Central memory CD8-positive, alpha-beta T cell (primary cell): ENCODE results near the gene SEPTIN10.

ENCODE experiments used
- ATAC-seq: fragments of 150-1000 bp; cut with Tn5 transposase; replicated peaks from 2 replicates; pipeline ENCODE4 v1.10.0; 2022; ENCODE audit warnings: mild to moderate bottlenecking, moderate FRiP score, moderate number of reproducible peaks; ENCODE audit not compliant: poor library complexity, severe bottlenecking; ENCODE audit errors: extremely low read depth
- DNase-seq, 2 donors: peaks; one replicate each; pipeline ENCODE4 v3.0.0; 2021; ENCODE audit warnings: low spot score in 2 of 2
- H3K27ac Mint-ChIP-seq: one replicate; pipeline ENCODE4 v1.8.0; 2022; ENCODE audit warnings: low read depth, mild to moderate bottlenecking, moderate library complexity, mixed read lengths
- H3K27me3 Mint-ChIP-seq: one replicate; pipeline ENCODE4 v1.8.0; 2022; ENCODE audit warnings: mixed read lengths
- H3K36me3 Mint-ChIP-seq: one replicate; pipeline ENCODE4 v1.8.0; 2022; ENCODE audit warnings: mild to moderate bottlenecking, moderate library complexity, mixed read lengths; ENCODE audit not compliant: insufficient read depth
- H3K4me1 Mint-ChIP-seq: one replicate; pipeline ENCODE4 v1.8.0; 2022; ENCODE audit warnings: mixed read lengths
- H3K4me3 Mint-ChIP-seq: one replicate; pipeline ENCODE4 v1.8.0; 2022; ENCODE audit warnings: mild to moderate bottlenecking, moderate library complexity, mixed read lengths
- H3K9me3 Mint-ChIP-seq: one replicate; pipeline ENCODE4 v1.8.0; 2022; ENCODE audit warnings: mixed read lengths

SEPTIN10 gene

DNA sequence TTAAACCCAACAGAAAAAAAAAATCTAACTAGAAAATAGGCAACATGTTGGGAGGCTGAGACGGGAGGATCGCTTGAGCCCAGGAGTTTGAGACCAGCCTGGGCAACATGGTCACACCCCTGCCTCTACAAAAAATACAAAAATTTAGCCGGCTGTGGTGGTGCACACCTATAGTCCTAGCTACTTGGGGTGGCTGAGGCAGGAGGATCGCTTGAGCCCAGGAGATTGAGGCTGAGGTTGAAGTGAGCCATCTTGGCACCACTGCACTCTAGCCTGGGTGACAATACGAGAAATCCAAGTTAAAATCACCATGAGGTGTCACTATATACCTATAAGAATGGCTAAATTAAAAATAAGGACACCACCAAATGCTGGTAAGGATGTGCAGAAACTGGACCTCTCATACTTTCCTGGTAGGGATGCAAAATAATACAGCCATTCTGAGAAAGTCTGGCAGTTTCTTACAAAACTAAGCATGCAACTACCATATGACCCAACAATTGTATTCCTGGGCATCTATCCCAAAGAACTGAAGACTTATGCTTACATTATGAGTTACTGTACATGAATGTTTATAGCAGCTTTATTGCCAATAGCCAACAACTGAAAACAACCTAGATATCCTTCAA is 2.2 kb downstream of the SEPTIN10 start:
- H3K4me1 Mint-ChIP-seq: peaks cover 8% of the 10 kb centered on the region
- DNase-seq (no peak), ATAC-seq (no peak)
- no peak overlapping the region for H3K27ac Mint-ChIP-seq
- H3K36me3 Mint-ChIP-seq: peaks cover 8% of the 10 kb centered on the region
- H3K4me3 Mint-ChIP-seq: no peak overlapping the region
- H3K9me3 Mint-ChIP-seq: no peaks in the 10 kb centered on the region
- peaks cover 78% of the 10 kb centered on the region for H3K27me3 Mint-ChIP-seq

DNA sequence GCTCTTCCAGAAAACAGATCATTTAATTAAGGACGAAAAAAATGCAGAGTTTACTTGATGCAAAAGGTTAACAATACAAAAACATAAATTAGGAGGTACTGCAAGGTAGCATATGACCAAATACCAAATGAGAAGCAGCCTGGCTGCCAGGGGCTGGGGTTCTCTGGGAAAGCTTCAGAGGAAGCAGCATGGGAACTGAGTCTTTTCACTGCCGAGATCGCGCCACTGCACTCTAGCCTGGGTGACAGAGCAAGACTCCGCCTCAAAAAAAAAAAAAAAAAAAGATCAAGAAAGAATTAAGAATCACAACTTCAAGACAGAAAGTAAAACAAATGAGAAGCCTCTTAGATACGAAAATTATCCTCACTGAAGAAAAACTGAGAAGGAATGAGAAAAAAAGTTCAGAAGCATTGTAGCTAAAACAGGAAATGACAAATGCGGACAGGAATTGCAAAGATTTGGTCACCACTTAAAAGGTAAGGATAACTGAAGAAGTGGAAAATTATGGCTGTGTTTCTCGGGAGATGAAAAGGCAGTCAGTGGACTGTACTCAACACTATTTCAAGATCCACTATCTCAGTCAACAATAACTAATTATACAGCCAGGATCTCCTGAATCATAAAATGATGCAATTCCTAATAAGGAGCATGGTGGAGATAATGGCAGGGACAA is 4.3 kb downstream of the SEPTIN10 start:
- H3K9me3 Mint-ChIP-seq: no peaks in the 10 kb centered on the region
- H3K36me3 Mint-ChIP-seq: peaks cover 8% of the 10 kb centered on the region
- no peak overlapping the region for H3K27ac Mint-ChIP-seq
- H3K4me1 Mint-ChIP-seq: peaks cover 8% of the 10 kb centered on the region
- DNase-seq (no peak), ATAC-seq (no peak)
- no peak overlapping the region for H3K4me3 Mint-ChIP-seq
- H3K27me3 Mint-ChIP-seq: peaks cover 79% of the 10 kb centered on the region

DNA sequence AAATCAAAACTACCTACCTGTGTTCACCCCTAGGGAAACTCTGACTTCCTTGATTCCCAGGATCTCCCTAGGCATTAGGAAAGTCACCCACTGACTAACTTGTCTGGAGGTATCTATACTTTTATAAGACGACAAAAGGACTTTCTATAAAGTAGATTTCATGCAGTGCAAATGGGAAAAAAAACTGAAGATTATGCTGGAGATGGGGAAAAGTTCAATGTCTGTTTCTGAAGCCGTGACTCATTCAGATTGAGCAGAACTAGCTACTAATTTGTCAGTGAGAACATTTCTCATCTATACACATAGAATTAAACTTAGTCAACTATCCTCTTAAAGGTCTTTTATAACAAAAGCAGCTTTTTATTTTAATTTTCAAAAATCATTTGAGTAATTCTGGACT is 6.0 kb downstream of the SEPTIN10 start:
- Mint-ChIP-seq H3K27me3 (peaks cover 76% of the 10 kb centered on the region), H3K27ac (no peak overlapping the region), H3K36me3 (peaks cover 2% of the 10 kb centered on the region), H3K9me3 (no peaks in the 10 kb centered on the region), H3K4me1 (peaks cover 3% of the 10 kb centered on the region), H3K4me3 (no peak overlapping the region)
- no peak for ATAC-seq
- DNase-seq: no peak

GRCh38 chr2:109604597-109604996 is 9.2 kb downstream of the SEPTIN10 start:
- Mint-ChIP-seq H3K4me3 (no peak overlapping the region), H3K27ac (no peak overlapping the region), H3K36me3 (peaks cover 1% of the 10 kb centered on the region), H3K4me1 (no peaks in the 10 kb centered on the region), H3K27me3 (peaks cover 75% of the 10 kb centered on the region), H3K9me3 (no peaks in the 10 kb centered on the region)
- ATAC-seq (no peak), DNase-seq (no peak)

GRCh38 chr2:109602617-109603188 is 11.1 kb downstream of the SEPTIN10 start:
- Mint-ChIP-seq H3K36me3 (no peaks in the 10 kb centered on the region), H3K4me3 (no peak overlapping the region), H3K27ac (no peak overlapping the region), H3K27me3 (peaks cover 56% of the 10 kb centered on the region), H3K4me1 (no peaks in the 10 kb centered on the region), H3K9me3 (no peaks in the 10 kb centered on the region)
- ATAC-seq (no peak), DNase-seq (no peak)

DNA sequence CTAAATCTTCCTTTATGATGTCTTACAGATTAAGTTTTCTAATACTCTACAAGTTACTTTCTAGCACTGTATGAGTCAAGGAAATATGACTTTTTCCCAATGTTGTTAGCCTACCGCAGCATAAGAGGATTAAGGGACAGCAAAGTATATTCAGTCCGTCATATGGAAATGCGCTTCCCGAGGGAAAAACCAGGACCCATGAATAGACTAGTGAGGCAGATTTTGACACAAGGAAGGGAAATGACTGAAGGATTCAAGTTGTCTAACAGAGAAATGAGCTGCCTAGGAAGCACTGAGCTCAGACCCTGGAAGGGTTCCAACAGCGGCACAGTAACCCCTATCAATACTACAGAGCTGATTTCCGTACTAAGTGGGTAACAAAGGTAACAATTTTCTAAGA is 12.0 kb downstream of the SEPTIN10 start:
- H3K36me3 Mint-ChIP-seq: no peaks in the 10 kb centered on the region
- DNase-seq: no peak
- ATAC-seq: no peak
- H3K4me3 Mint-ChIP-seq: no peak overlapping the region
- H3K27ac Mint-ChIP-seq: no peak overlapping the region
- H3K27me3 Mint-ChIP-seq: peaks cover 51% of the 10 kb centered on the region
- no peaks in the 10 kb centered on the region for H3K9me3 Mint-ChIP-seq
- H3K4me1 Mint-ChIP-seq: no peaks in the 10 kb centered on the region

- Mint-ChIP-seq H3K9me3 (no peaks in the 10 kb centered on the region), H3K4me3 (no peak overlapping the region), H3K4me1 (no peaks in the 10 kb centered on the region), H3K27me3 (peaks cover 52% of the 10 kb centered on the region), H3K36me3 (no peaks in the 10 kb centered on the region), H3K27ac (no peak overlapping the region)
- DNase-seq (no peak), ATAC-seq (no peak)
These were observed 16.5 kb downstream of the SEPTIN10 start for GRCh38 chr2:109597283-109597682.

GRCh38 chr2:109595644-109596043 is 18.1 kb downstream of the SEPTIN10 start:
- Mint-ChIP-seq H3K4me1 (no peaks in the 10 kb centered on the region), H3K27ac (no peak overlapping the region), H3K9me3 (no peaks in the 10 kb centered on the region), H3K4me3 (no peak overlapping the region), H3K27me3 (peaks cover 46% of the 10 kb centered on the region), H3K36me3 (no peaks in the 10 kb centered on the region)
- ATAC-seq (no peak), DNase-seq (no peak)

DNA sequence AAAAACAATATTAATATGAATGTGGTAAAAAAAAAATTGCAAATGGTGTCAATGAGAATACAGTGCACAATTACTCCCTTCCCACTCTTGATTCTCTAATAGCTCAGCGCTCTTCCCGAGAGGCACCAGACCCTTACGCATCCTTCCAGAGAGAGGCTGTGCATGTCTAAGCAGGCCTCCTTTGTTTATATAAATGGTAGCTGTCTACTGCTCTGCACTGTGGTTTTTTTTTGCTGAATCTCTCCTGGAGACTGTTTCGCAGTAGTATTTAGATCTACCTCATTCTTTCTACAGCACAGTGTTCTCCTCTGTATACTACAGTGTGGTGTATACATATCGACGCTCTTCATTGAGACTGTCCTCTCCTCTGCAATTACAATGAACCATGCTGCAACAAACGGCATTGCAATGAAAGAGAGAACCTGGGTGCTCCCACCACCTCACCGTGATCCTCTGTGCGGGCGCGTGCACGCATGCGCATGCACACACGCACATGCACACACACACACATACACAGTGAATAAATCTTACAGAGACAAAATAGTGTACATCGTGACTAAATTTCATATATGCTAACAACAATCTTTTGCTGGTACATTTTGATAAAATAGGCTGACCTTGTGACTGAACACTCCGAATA is 19.4 kb downstream of the SEPTIN10 start:
- DNase-seq (no peak), ATAC-seq (no peak)
- peaks cover 41% of the 10 kb centered on the region for H3K27me3 Mint-ChIP-seq
- no peak overlapping the region for H3K4me3 Mint-ChIP-seq
- H3K9me3 Mint-ChIP-seq: no peaks in the 10 kb centered on the region
- no peaks in the 10 kb centered on the region for H3K36me3 Mint-ChIP-seq
- no peaks in the 10 kb centered on the region for H3K4me1 Mint-ChIP-seq
- no peak overlapping the region for H3K27ac Mint-ChIP-seq

GRCh38 chr2:109592905-109593304 is 20.9 kb downstream of the SEPTIN10 start:
- Mint-ChIP-seq H3K4me3 (no peak overlapping the region), H3K27ac (no peak overlapping the region), H3K36me3 (no peaks in the 10 kb centered on the region), H3K9me3 (no peaks in the 10 kb centered on the region), H3K4me1 (no peaks in the 10 kb centered on the region), H3K27me3 (peaks cover 41% of the 10 kb centered on the region)
- no peak for DNase-seq
- no peak for ATAC-seq

GRCh38 chr2:109591206-109591605 is 22.6 kb downstream of the SEPTIN10 start:
- no peak overlapping the region for H3K4me3 Mint-ChIP-seq
- no peak for DNase-seq
- H3K27ac Mint-ChIP-seq: no peak overlapping the region

GRCh38 chr2:109586687-109587086 is 27.1 kb downstream of the SEPTIN10 start:
- Mint-ChIP-seq H3K4me3 (no peak overlapping the region), H3K4me1 (no peaks in the 10 kb centered on the region), H3K9me3 (no peaks in the 10 kb centered on the region), H3K36me3 (peaks cover 1% of the 10 kb centered on the region), H3K27ac (no peak overlapping the region), H3K27me3 (peaks cover 34% of the 10 kb centered on the region)
- DNase-seq (no peak), ATAC-seq (no peak)

More at GRCh38 chr2:109591206-109591605, 22.6 kb downstream of the SEPTIN10 start:
- no peaks in the 10 kb centered on the region for H3K9me3 Mint-ChIP-seq
- H3K27me3 Mint-ChIP-seq: peaks cover 47% of the 10 kb centered on the region
- peaks cover 1% of the 10 kb centered on the region for H3K36me3 Mint-ChIP-seq
- no peak for ATAC-seq
- no peaks in the 10 kb centered on the region for H3K4me1 Mint-ChIP-seq
